A673 (cell line): ENCODE measurements around the gene LRRC32.

ENCODE experiments used
- EZH2 ChIP-seq: fragments of 200-600 bp; sonication (generic); IDR thresholded peaks from 2 replicates; pipeline ENCODE4 v1.6.1; 2017; ENCODE audit warnings: borderline replicate concordance, low read depth, mild to moderate bottlenecking, mixed read lengths, antibody characterized with exemption, low read length; ENCODE audit not compliant: poor library complexity, severe bottlenecking
- TF ChIP-seq, protein P1 (sequence below): fragments of 300-800, 200-600 bp; sonication (generic); conservative IDR thresholded peaks from 2 replicates; pipeline ENCODE4 v1.5.1; 2017; ENCODE audit warnings: low read depth, mild to moderate bottlenecking, antibody characterized with exemption, low read length, moderate library complexity, mixed read lengths

DNA sequence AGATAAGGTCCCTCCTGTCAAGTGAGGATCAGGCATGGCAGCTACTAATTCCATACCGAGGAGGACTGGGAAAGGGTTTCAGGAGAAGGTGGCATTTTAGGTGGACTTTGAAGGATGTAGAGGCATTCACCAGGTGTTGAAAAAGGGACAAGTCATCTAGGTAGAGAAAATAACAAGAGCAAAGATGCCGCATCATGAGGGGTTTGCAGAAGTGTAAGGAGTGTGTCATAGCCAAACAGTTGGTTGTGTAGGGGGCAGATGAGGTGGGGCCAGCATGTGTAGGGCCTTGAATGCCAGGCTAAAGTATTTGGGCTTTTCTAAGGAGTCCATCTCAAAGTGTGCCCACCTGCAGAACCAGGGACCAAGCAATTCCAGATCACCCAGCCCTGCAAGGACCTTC, 11.6 kb upstream of the LRRC32 start:
- TF ChIP-seq, protein P1, sequence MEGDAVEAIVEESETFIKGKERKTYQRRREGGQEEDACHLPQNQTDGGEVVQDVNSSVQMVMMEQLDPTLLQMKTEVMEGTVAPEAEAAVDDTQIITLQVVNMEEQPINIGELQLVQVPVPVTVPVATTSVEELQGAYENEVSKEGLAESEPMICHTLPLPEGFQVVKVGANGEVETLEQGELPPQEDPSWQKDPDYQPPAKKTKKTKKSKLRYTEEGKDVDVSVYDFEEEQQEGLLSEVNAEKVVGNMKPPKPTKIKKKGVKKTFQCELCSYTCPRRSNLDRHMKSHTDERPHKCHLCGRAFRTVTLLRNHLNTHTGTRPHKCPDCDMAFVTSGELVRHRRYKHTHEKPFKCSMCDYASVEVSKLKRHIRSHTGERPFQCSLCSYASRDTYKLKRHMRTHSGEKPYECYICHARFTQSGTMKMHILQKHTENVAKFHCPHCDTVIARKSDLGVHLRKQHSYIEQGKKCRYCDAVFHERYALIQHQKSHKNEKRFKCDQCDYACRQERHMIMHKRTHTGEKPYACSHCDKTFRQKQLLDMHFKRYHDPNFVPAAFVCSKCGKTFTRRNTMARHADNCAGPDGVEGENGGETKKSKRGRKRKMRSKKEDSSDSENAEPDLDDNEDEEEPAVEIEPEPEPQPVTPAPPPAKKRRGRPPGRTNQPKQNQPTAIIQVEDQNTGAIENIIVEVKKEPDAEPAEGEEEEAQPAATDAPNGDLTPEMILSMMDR, result no peak
- TF ChIP-seq EZH2, result no peak
